Right lobe of liver (tissue), 6 donors: ENCODE data around the gene TMED6. TPM values are rescaled to one million over a fixed set of nuclear protein-coding genes. Genes with fewer than 3 reads are reported as not detected.

Source experiments
- ATAC-seq, 4 donors: fragments of 200-7000 bp; cut with Tn5 transposase; one replicate each; pipeline ENCODE4 v1.9.1; 2020; ENCODE audit warnings: mild to moderate bottlenecking in 4 of 4, moderate library complexity in 4 of 4
- DNase-seq, 3 donors: peaks; one replicate each; pipeline ENCODE4 v3.0.0-alpha.2; 2020
- H3K27ac ChIP-seq, 3 donors: fragments of 200-600 bp; one replicate each; pipeline ENCODE4 v1.8.0; 2022
- H3K27me3 ChIP-seq, 2 donors: fragments of 200-600 bp; one replicate each; pipeline ENCODE4 v1.8.0; 2022
- H3K36me3 ChIP-seq, 4 donors: fragments of 200-600 bp; sonication (generic) in 1 of 4; one replicate each; pipeline versions ENCODE4 v1.5.1 to v1.8.0; 2017 to 2022; ENCODE audit warnings: control low read depth in 1 of 4
- H3K4me1 ChIP-seq, 4 donors: fragments of 200-600 bp; sonication (generic) in 1 of 4; one replicate each; pipeline versions ENCODE4 v1.5.1 to v1.8.0; 2017 to 2022; ENCODE audit warnings: control low read depth in 1 of 4
- H3K4me3 ChIP-seq, 3 donors: fragments of 200-600 bp; one replicate each; pipeline ENCODE4 v1.8.0; 2022
- H3K9me3 ChIP-seq, 4 donors: fragments of 200-600 bp; sonication (generic) in 1 of 4; one replicate each; pipeline versions ENCODE4 v1.5.1 to v1.8.0; 2017 to 2022; ENCODE audit warnings: control low read depth in 1 of 4
- POLR2A ChIP-seq: fragments of 450-650 bp; IDR thresholded peaks from one replicate; pipeline ENCODE4 v1.6.1; 2017; ENCODE audit warnings: antibody characterized with exemption, mild to moderate bottlenecking
- WGBS: methylation state at CpG from one replicate; pipeline ENCODE4 v1.1.6; 2018; ENCODE audit warnings: low coverage, low lambda C conversion rate; ENCODE audit not compliant: insufficient coverage; ENCODE audit errors: missing lambda C conversion rate; 5-methylcytosine and 5-hydroxymethylcytosine counted together
- intact Hi-C, 2 donors: fragments of 100-400 bp; cut with DNase I; formaldehyde crosslinking; loops; one replicate each; pipeline versions ENCODE4 v1.11.2 to v1.14.1; 2022
- long read RNA-seq: library from polyadenylated mRNA; unstranded; transcript quantifications from one replicate; pipeline ENCODE4 v2.0.0, GENCODE V29; 2019
- total RNA-seq, 6 experiments: library from RNA; depleted of rRNA in 2 of 6; stranded (reverse); fragments of >200 nt in 2 of 6; fragmentation: NEBNext Ultra II Directional in 3 of 6; extraction: Animal tissue kit (Norgen Biotek cat#: 25700) in 3 of 6; gene quantifications; one replicate each; pipeline versions ENCODE4 v1.1.0 to v1.2.4, GENCODE V29; 2016 to 2023
- TF ChIP-seq, protein P1 (sequence below), 4 donors: fragments of 200-600 bp in 3 of 4; fragments of 450-650 bp in 1 of 4; IDR thresholded peaks; one replicate each; pipeline versions ENCODE4 v1.5.1 to v1.8.0; 2016 to 2022; ENCODE audit warnings: antibody characterized with exemption in 4 of 4, mild to moderate bottlenecking in 2 of 4
- donor health status: DM: no; HTN: yes; CAD: no.
- donor health status: DM: no; HTN: no; CAD: no.
- donor health status: DM: no; HTN: no; CAD: no.
- donor health status: DM: no; HTN: yes; CAD: no.
- donor health status: DM: no; HTN: yes; CAD: no.

Gene TMED6
- 1 to 10 TPM; 1.6 to 9.9 (median 2.6) TPM for total RNA-seq
- long read RNA-seq, transcript TMED6-201 (4 exons, 938 nt) = major isoform, 7 of 7 reads
- long read RNA-seq, partial matches to known transcripts = 0 of 7 reads
- long read RNA-seq, other reads (novel, unspliced or antisense) = 0 of 7 reads

DNA sequence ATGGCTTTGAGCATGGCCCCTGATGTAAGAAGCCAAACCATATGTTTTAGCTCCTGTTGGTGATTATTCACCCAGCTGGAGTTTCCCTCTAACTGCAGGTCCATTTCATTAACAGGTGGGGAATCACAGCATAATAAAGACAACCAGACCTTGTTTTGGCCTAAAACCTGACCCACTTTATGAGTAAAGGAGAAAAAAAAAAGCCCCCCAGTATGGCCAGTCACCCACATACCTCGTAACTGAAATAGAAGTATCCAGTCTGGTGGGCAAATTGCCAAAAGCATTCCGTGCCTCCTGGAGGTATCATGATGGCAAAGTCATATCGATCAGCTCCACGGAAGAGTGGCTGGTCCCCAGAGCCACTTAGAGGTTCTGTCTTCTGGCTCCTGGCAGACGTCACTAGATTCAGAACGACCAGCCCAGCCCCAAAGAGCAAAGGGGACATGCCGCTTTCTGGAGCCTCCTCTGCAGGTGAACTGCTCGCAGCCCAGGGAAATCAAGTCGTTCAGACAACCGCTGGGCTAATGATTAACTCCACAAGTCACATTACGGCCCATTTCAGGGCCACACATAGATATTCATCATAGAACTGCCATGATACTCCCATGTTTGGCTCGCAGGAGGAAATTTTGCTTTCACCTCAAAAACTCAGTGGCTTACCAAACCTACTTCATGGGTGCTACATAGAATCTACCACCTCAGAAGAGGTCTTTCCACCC is at the start of gene TMED6:
Gene TMED6, minus strand, starts transcription at position 478 of the 719 bp plus-strand sequence. Its CDS starts 33 bp downstream, at position 445.
- Histone ChIP-seq H3K4me3 (peak within 1 kb of the TSS in 2 of 3 donors; percentile 43 to 51), H3K4me1 (peaks cover 0 to 4% (median 0%) of the 10 kb centered on the region in 4 donors), H3K27ac (peak within 1 kb of the TSS in 1 of 3 donors; percentile 7), H3K9me3 (no peaks in the 10 kb centered on the region), H3K27me3 (no peaks in the 10 kb centered on the region), H3K36me3 (peaks cover 0 to 10% (median 2%) of the 10 kb centered on the region in 4 donors)
- intact Hi-C loops = no loop called here
- 22% methylated on average over 12 of the region's 12 CpGs for WGBS
- DNase-seq = peak in 2 of 3 donors; percentile 73 to 75
- TF ChIP-seq, protein P1, sequence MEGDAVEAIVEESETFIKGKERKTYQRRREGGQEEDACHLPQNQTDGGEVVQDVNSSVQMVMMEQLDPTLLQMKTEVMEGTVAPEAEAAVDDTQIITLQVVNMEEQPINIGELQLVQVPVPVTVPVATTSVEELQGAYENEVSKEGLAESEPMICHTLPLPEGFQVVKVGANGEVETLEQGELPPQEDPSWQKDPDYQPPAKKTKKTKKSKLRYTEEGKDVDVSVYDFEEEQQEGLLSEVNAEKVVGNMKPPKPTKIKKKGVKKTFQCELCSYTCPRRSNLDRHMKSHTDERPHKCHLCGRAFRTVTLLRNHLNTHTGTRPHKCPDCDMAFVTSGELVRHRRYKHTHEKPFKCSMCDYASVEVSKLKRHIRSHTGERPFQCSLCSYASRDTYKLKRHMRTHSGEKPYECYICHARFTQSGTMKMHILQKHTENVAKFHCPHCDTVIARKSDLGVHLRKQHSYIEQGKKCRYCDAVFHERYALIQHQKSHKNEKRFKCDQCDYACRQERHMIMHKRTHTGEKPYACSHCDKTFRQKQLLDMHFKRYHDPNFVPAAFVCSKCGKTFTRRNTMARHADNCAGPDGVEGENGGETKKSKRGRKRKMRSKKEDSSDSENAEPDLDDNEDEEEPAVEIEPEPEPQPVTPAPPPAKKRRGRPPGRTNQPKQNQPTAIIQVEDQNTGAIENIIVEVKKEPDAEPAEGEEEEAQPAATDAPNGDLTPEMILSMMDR (IDR thresholded peaks at IDR 0.05) = no peak
- no peak for TF ChIP-seq POLR2A
- peak; percentile 91 to 95 (median 95) for ATAC-seq

DNA sequence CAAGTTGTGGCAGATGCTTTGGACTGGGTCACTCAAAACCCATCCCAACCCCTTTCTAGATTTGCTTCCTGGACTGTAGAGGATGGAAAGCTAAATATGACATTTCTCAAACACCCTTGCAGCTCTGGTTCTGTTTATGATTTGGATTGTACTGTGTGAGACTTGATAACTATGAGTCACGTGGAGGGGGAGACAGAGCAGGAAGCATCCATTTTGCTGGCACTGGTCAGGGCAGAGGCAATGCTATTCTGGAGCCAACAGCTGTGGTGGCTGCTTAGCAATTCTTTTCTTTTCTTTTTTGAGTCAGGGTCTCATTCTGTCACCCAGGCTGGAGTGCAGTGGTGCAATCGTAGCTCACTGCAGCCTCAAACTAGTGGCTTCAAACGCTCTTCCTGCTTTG is 47.8 kb upstream of the TMED6 start:
- WGBS = 62% methylated on average over 2 of the region's 3 CpGs
- ATAC-seq = no peak
- intact Hi-C loops = loop anchor here in 1 of 2 donors (10.0 kb wide), 1 partner anchor 355 kb away; the partner anchor contains the start of gene NOB1

DNA sequence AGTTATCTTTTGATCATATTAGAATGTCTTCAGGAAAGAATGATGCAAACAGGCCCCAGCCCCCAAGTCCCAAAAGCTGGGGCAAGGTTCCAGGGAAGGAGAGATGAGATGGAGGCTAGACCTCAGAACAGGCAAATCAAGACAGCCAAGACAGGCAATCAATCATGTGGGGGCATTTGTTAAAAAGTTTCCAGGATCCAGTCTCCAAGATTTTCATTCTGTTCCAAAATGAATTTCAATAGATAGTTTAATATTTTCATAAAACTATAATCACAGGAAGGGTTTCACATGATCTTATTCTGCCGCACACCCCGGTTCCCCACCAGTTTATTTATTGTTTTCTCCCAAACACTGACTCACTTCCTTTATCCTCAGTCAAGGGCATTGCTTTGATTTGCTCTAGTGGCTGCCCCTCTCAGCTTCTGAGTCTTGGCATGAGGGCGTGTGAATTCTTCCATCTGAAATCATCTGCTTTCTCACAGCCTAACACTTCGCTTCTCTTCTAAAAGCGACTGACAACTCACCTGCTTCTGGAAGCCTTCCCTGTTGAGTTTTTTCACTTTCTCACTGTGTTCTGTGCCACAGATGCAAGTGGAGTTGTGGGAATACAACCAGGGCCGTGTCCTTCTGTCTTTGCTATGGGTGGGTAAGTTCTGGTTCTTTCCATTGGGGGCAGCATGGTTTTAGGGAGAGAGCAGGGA is 46.4 kb upstream of the TMED6 start:
- intact Hi-C loops = loop anchor here in 1 of 2 donors (10.0 kb wide), 1 partner anchor 357 kb away; the partner anchor contains the start of gene NOB1
- Histone ChIP-seq H3K4me3 (no peak overlapping the region), H3K9me3 (no peaks in the 10 kb centered on the region), H3K27ac (peak overlapping the region; percentile 0 to 90 (median 86)), H3K36me3 (no peaks in the 10 kb centered on the region), H3K27me3 (no peaks in the 10 kb centered on the region), H3K4me1 (peaks cover 0 to 26% (median 6%) of the 10 kb centered on the region in 4 donors)
- TF ChIP-seq, protein P1 (IDR thresholded peaks at IDR 0.05) = peak; percentile 53 to 61 (median 55)
- no peak for TF ChIP-seq POLR2A
- DNase-seq (peak in 1 of 3 donors; percentile 68), ATAC-seq (peak; percentile 66 to 83 (median 70))
- 29% methylated on average over 6 of the region's 6 CpGs for WGBS

More for the DNA sequence above, 47.8 kb upstream of the TMED6 start:
- Histone ChIP-seq H3K27ac (no peak overlapping the region), H3K27me3 (no peaks in the 10 kb centered on the region), H3K4me1 (peaks cover 0 to 31% (median 8%) of the 10 kb centered on the region in 4 donors), H3K4me3 (no peak overlapping the region), H3K9me3 (no peaks in the 10 kb centered on the region), H3K36me3 (no peaks in the 10 kb centered on the region)
- DNase-seq = no peak
- TF ChIP-seq, protein P1 (IDR thresholded peaks at IDR 0.05) = no peak
- TF ChIP-seq POLR2A = no peak

DNA sequence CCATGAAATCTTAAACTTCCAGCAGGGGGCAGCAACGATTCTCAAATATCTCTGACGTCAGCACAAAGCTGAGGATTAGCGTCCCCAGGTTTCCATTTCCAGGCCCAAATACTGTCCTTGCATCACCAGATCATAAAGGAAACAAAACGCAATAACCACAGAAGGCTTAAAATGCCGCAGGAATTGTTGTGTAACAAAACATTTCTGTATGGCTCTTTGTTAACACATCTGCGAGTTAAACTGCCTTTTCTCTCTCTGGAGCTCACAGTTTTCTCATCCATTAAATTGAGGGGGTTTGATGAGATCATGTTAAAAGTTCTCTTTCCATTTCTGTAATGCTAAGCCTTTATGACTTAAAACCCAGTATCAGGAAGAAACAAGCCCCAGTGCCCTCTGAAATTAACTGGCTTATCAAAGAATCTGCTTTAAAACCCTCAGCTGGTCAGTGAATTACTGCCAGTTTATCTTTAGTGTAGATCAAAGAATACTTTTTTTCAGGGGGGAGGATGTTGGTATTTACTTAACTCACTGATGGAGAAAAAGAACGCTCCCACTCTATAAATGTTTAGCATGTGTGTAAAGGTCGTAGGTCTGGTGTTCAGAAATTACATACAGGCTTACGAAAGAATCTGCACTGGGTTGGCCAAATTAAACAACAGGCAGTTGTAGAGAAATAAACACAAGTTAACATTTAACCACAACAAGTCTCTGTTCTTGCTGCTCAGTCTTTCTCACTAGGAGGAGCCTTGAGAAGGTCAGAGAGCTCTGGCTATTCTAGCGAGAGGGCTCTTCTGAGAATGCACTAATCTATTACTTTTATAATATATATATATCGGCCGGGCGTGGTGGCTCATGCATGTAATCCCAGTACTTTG is 44.8 kb upstream of the TMED6 start:
- no peak for TF ChIP-seq POLR2A
- TF ChIP-seq, protein P1 (IDR thresholded peaks at IDR 0.05) = peak; percentile 64 to 78 (median 70)

More for the DNA sequence above, 44.8 kb upstream of the TMED6 start:
- H3K27me3 ChIP-seq = no peaks in the 10 kb centered on the region
- peak overlapping the region in 2 of 3 donors; percentile 21 to 28 for H3K4me3 ChIP-seq
- H3K27ac ChIP-seq = peak overlapping the region; percentile 53 to 90 (median 86)
- intact Hi-C loops = loop anchor here in 1 of 2 donors (10.0 kb wide), 1 partner anchor 358 kb away; the partner anchor contains the start of gene NOB1
- 10% methylated on average over 13 of the region's 13 CpGs for WGBS
- no peaks in the 10 kb centered on the region for H3K9me3 ChIP-seq
- peaks cover 0 to 26% (median 6%) of the 10 kb centered on the region in 4 donors for H3K4me1 ChIP-seq
- H3K36me3 ChIP-seq = no peaks in the 10 kb centered on the region
- ATAC-seq = peak; percentile 83 to 91 (median 85)
- peak in 2 of 3 donors; percentile 30 to 80 for DNase-seq
